B cell (primary cell): ENCODE results near the gene CHMP2B. TPM values are rescaled to one million over a fixed set of nuclear protein-coding genes. Genes with fewer than 3 reads are reported as not detected.

Source experiments
- ATAC-seq: fragments of 200-7000 bp; cut with Tn5 transposase; one replicate; pipeline ENCODE4 v1.10.0; 2021; ENCODE audit warnings: low read depth, mild to moderate bottlenecking, moderate number of reproducible peaks, moderate library complexity
- CTCF ChIA-PET: fragments of 350-600 bp; sonication (Branson Sonifier 250); formaldehyde crosslinking; loops from one replicate; lab custom pipeline; 2021; ENCODE audit warnings: antibody characterized with exemption, inconsistent platforms; lab: Charles Lee
- POLR2A ChIA-PET: fragments of 350-600 bp; sonication (Branson Sonifier 250); formaldehyde crosslinking; loops from one replicate; lab custom pipeline; 2021; ENCODE audit warnings: antibody characterized with exemption; lab: Charles Lee
- DNase-seq: peaks from one replicate; pipeline ENCODE4 v3.0.0; 2013
- H2AFZ ChIP-seq: 2 replicates; pipeline ENCODE4 v1.6.1; 2012; ENCODE audit warnings: mild to moderate bottlenecking, low read depth, low read length; ENCODE audit not compliant: insufficient read depth, poor library complexity, severe bottlenecking
- H3K27ac ChIP-seq, 2 donors: 1 replicate in 1 of 2; 2 replicates in 1 of 2; pipeline ENCODE4 v1.5.1; 2012 to 2013; ENCODE audit warnings: low read length in 2 of 2, mild to moderate bottlenecking in 2 of 2, moderate library complexity in 1 of 2
- H3K27me3 ChIP-seq, 4 experiments: fragments of 200-600 bp in 1 of 4; sonication (generic) in 1 of 4; replicated peaks in 1 of 4; 1 replicate in 2 of 4; 2 replicates in 2 of 4; pipeline versions ENCODE4 v1.6.1 to v1.7.0; 2013 to 2016; ENCODE audit warnings: low read length in 3 of 4, mild to moderate bottlenecking in 2 of 4, mixed read lengths in 1 of 4, moderate library complexity in 1 of 4; ENCODE audit not compliant: insufficient read depth in 4 of 4, control insufficient read depth in 3 of 4; ENCODE audit errors: control extremely low read depth in 1 of 4
- H3K36me3 ChIP-seq, 2 experiments: replicated peaks in 1 of 2; 1 replicate in 1 of 2; 2 replicates in 1 of 2; pipeline versions ENCODE4 v1.6.1 to v1.7.1; 2013; ENCODE audit warnings: low read length in 1 of 2; ENCODE audit not compliant: insufficient read depth in 2 of 2, control insufficient read depth in 1 of 2; ENCODE audit errors: control extremely low read depth in 1 of 2, extremely low read depth in 1 of 2
- H3K4me1 ChIP-seq, 2 donors: fragments of 200-600 bp in 1 of 2; sonication (generic) in 1 of 2; 1 replicate in 1 of 2; 2 replicates in 1 of 2; pipeline versions ENCODE4 v1.5.1 to v1.6.1; 2013 to 2017; ENCODE audit warnings: low read length in 2 of 2; ENCODE audit not compliant: control insufficient read depth in 2 of 2, insufficient read depth in 2 of 2
- H3K4me2 ChIP-seq: replicated peaks from 2 replicates; pipeline ENCODE3; 2012; ENCODE audit warnings: mild to moderate bottlenecking, low read depth, low read length; ENCODE audit not compliant: poor library complexity, severe bottlenecking
- H3K4me3 ChIP-seq, 5 experiments: fragments of 200-600 bp in 1 of 5; sonication (generic) in 1 of 5; 1 replicate in 3 of 5; 2 replicates in 2 of 5; pipeline versions ENCODE4 v1.5.1 to v1.7.0; 2011 to 2016; ENCODE audit warnings: low read length in 4 of 5, mild to moderate bottlenecking in 4 of 5, low read depth in 2 of 5, control low read depth in 1 of 5, moderate library complexity in 1 of 5; ENCODE audit not compliant: insufficient read depth in 1 of 5; ENCODE audit errors: control extremely low read depth in 1 of 5, extremely low read depth in 1 of 5
- H3K79me2 ChIP-seq: fragments of 200-600 bp; sonication (generic); one replicate; pipeline ENCODE4 v1.6.0; 2016; ENCODE audit warnings: low read length; ENCODE audit not compliant: control insufficient read depth, insufficient read depth
- H3K9ac ChIP-seq: fragments of 200-600 bp; sonication (generic); 2 replicates; pipeline ENCODE4 v1.6.1; 2017; ENCODE audit warnings: mild to moderate bottlenecking, low read length, moderate library complexity
- H3K9me3 ChIP-seq, 3 donors: one replicate each; pipeline versions ENCODE4 v1.6.1 to v1.7.1; 2013; ENCODE audit warnings: low read length in 2 of 3; ENCODE audit not compliant: control insufficient read depth in 2 of 3, insufficient read depth in 1 of 3; ENCODE audit errors: control extremely low read depth in 1 of 3
- H4K20me1 ChIP-seq: 2 replicates; pipeline ENCODE4 v1.6.0; 2012; ENCODE audit warnings: mild to moderate bottlenecking, low read length; ENCODE audit not compliant: insufficient read depth, control insufficient read depth, poor library complexity, severe bottlenecking
- H3K27ac Mint-ChIP-seq: one replicate; pipeline ENCODE4 v1.8.0; 2021; ENCODE audit warnings: mixed read lengths
- H3K27me3 Mint-ChIP-seq: one replicate; pipeline ENCODE4 v1.8.0; 2021; ENCODE audit warnings: mixed read lengths
- H3K4me1 Mint-ChIP-seq: one replicate; pipeline ENCODE4 v1.8.0; 2021; ENCODE audit warnings: mixed read lengths
- H3K4me3 Mint-ChIP-seq: one replicate; pipeline ENCODE4 v1.8.0; 2021; ENCODE audit warnings: mixed read lengths
- H3K9me3 Mint-ChIP-seq: one replicate; pipeline ENCODE4 v1.8.0; 2022; ENCODE audit warnings: mixed read lengths; ENCODE audit not compliant: insufficient read depth
- CTCF ChIP-seq: fragments of 200-600 bp; IDR thresholded peaks from one replicate; pipeline ENCODE4 v1.8.0; 2022; ENCODE audit warnings: antibody characterized with exemption, mild to moderate bottlenecking
- EZH2 ChIP-seq: IDR thresholded peaks from 2 replicates; pipeline ENCODE4 v1.6.1; 2012; ENCODE audit warnings: borderline replicate concordance, low read depth, mild to moderate bottlenecking, moderate library complexity, low read length; ENCODE audit not compliant: insufficient read depth, poor library complexity, severe bottlenecking
- WGBS: methylation state at CpG from one replicate; pipeline ENCODE4 v1.1.5; 2013; ENCODE audit warnings: missing lambda C conversion rate; ENCODE audit not compliant: insufficient coverage; 5-methylcytosine and 5-hydroxymethylcytosine counted together
- intact Hi-C: fragments of 100-400 bp; cut with micrococcal nuclease; formaldehyde crosslinking; loops from one replicate; pipeline ENCODE4 v1.10.0; 2022
- polyA plus RNA-seq: library from polyadenylated mRNA; depleted of rRNA; stranded (reverse); fragments of >200 nt; gene quantifications from 2 replicates; pipeline ENCODE4 v1.2.3, GENCODE V29; 2012
- total RNA-seq, 2 donors: library from RNA; stranded (reverse); fragments of 120-200 nt in 1 of 2; gene quantifications; 1 replicate in 1 of 2; 2 replicates in 1 of 2; pipeline versions ENCODE4 v1.2.3 to v1.2.4, GENCODE V29; 2013 to 2022

The CHMP2B gene
- total and polyA plus RNA-seq, 2 donors (not counting 1 experiment from before 2014, with no cell fraction given) = 18.4 to 25.0 TPM

DNA sequence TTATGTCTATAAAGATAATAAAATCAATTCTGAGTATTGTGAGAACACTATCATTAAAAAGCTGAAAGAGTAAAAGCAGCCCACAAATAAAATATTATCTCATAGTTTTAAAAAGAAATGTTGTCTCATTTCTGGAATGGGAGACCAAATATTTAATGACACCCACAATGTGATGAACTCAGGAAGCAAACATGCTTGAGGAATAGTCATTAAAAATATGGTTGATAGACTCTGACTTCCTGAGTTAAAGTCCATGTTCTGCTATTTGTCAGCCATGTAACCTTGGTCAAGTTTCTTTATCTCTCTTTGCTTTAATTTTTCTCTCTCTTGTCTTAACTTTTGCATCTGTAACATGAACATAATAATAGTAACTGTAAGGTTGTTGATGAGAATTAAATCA is 35.5 kb upstream of the CHMP2B start:
- H3K27me3 Mint-ChIP-seq = peaks cover 6% of the 10 kb centered on the region
- Histone ChIP-seq H3K27me3 (peaks cover 0 to 4% (median 0%) of the 10 kb centered on the region in 4 experiments), H3K27ac (no peak overlapping the region), H3K9ac (no peak overlapping the region), H3K4me3 (no peak overlapping the region), H3K4me2 (no peak overlapping the region), H2AFZ (no peak overlapping the region), H3K36me3 (no peaks in the 10 kb centered on the region), H3K4me1 (no peaks in the 10 kb centered on the region), H4K20me1 (no peaks in the 10 kb centered on the region), H3K79me2 (no peaks in the 10 kb centered on the region), H3K9me3 (peaks cover 0 to 6% (median 0%) of the 10 kb centered on the region in 3 donors)
- no peak overlapping the region for H3K27ac Mint-ChIP-seq
- no peak overlapping the region for H3K4me3 Mint-ChIP-seq
- H3K4me1 Mint-ChIP-seq = no peaks in the 10 kb centered on the region
- H3K9me3 Mint-ChIP-seq = no peaks in the 10 kb centered on the region
- CTCF ChIA-PET = no interaction called here
- intact Hi-C loops = no loop called here
- POLR2A ChIA-PET = no interaction called here
- TF ChIP-seq CTCF = no peak
- TF ChIP-seq EZH2 = no peak
- no peak for DNase-seq
- no peak for ATAC-seq

DNA sequence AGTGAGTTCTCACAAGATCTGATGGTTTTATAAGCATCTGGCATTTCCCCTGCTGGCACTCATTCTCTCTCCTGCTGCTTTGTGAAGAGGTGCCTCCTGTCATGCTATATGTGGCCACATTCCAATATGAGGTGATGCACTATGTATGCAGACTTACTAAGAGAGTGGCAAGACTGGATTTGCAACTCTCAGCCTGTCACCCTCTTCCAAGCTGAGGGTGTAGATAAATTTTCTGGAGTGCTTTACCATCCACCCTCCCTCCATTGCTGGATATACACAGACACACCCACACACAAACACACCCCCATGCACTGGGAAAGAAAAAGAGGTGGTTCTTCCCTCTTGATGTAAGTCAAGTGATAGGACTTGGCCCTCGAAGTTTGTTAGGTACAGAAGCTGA is 30.2 kb upstream of the CHMP2B start:
- no peak overlapping the region for H3K4me3 Mint-ChIP-seq
- H3K9me3 Mint-ChIP-seq = no peaks in the 10 kb centered on the region
- WGBS = 60% methylated on average over 1 of the region's 1 CpG
- no peak overlapping the region for H3K9ac ChIP-seq
- H3K4me3 ChIP-seq = no peak overlapping the region
- CTCF ChIA-PET = no interaction called here
- no peaks in the 10 kb centered on the region for H3K36me3 ChIP-seq
- H2AFZ ChIP-seq = no peak overlapping the region
- no peak for ATAC-seq
- DNase-seq = no peak
- TF ChIP-seq CTCF = no peak
- no peak for TF ChIP-seq EZH2
- H3K27me3 Mint-ChIP-seq = peaks cover 4% of the 10 kb centered on the region
- H3K27ac Mint-ChIP-seq = no peak overlapping the region
- H3K4me2 ChIP-seq = no peak overlapping the region
- no peaks in the 10 kb centered on the region for H3K4me1 Mint-ChIP-seq
- no peaks in the 10 kb centered on the region for H3K4me1 ChIP-seq
- intact Hi-C loops = no loop called here
- H3K27ac ChIP-seq = no peak overlapping the region
- H3K79me2 ChIP-seq = no peaks in the 10 kb centered on the region
- peaks cover 0 to 6% (median 0%) of the 10 kb centered on the region in 3 donors for H3K9me3 ChIP-seq
- POLR2A ChIA-PET = no interaction called here
- H4K20me1 ChIP-seq = no peaks in the 10 kb centered on the region
- peaks cover 0 to 4% (median 0%) of the 10 kb centered on the region in 4 experiments for H3K27me3 ChIP-seq
